GM12891 (cell line): Measurements from ENCODE around the gene WIZ. TPM values are rescaled to one million over a fixed set of nuclear protein-coding genes. Genes with fewer than 3 reads are reported as not detected.
"Not testable (repeated sequence)": the region's sequence is repeated elsewhere in the genome, so short reads cannot be mapped to it uniquely, and the experiment has no call there.

Source experiments
- DNase-seq: peaks from one replicate; pipeline ENCODE4 v3.0.0; 2011; ENCODE audit warnings: low spot score; ENCODE audit not compliant: insufficient read length
- FAIRE-seq: peaks from 2 replicates; lab custom pipeline; 2011; peaks lifted over from hg19 to GRCh38; lab: Jason Lieb, UNC
- PAX5 ChIP-seq: IDR thresholded peaks from 2 replicates; pipeline ENCODE4 v1.6.1; 2011; ENCODE audit warnings: low read length, moderate library complexity, mild to moderate bottlenecking; ENCODE audit not compliant: insufficient read depth, severe bottlenecking
- POLR2A ChIP-seq: IDR thresholded peaks from 2 replicates; pipeline ENCODE4 v1.6.1; 2011; ENCODE audit warnings: low read depth, low read length, control low read depth
- POLR2AphosphoS5 ChIP-seq: IDR thresholded peaks from 2 replicates; pipeline ENCODE4 v1.6.1; 2011; ENCODE audit warnings: low read depth, low read length, control low read depth
- POU2F2 ChIP-seq: IDR thresholded peaks from 2 replicates; pipeline ENCODE4 v1.6.1; 2011; ENCODE audit warnings: low read depth, mild to moderate bottlenecking, control low read depth, low read length, moderate library complexity
- SPI1 ChIP-seq: IDR thresholded peaks from 2 replicates; pipeline ENCODE4 v1.6.1; 2011; ENCODE audit warnings: low read depth, low read length, control low read depth
- TAF1 ChIP-seq: IDR thresholded peaks from 2 replicates; pipeline ENCODE4 v1.6.1; 2011; ENCODE audit warnings: low read depth, low read length, control low read depth
- polyA plus RNA-seq: library from polyadenylated mRNA; unstranded; fragments of >200 nt; gene quantifications from one replicate; pipeline ENCODE4 v1.2.1, GENCODE V29; 2012; ENCODE audit warnings: low read depth, missing spikeins, inconsistent platforms; ENCODE audit not compliant: missing spikeins

Gene WIZ
- polyA plus RNA-seq: 9.0 TPM

GRCh38 chr19:15449620-15450527 lies at the start of gene WIZ:
TSS of gene WIZ (minus strand) at chr19:15449956. CDS start at chr19:15448307, 1,649 bp downstream.
- DNase-seq (peak; percentile 97), FAIRE-seq (peak; percentile 81)
- no peak for TF ChIP-seq POLR2A
- no peak for TF ChIP-seq TAF1
- TF ChIP-seq PAX5: no peak
- TF ChIP-seq POLR2AphosphoS5: peak; percentile 31; the same call in 1 of the 2 replicates
- 0 out of 2 replicates have a peak, but pooled peaks have one; percentile 24 for TF ChIP-seq POU2F2

DNA sequence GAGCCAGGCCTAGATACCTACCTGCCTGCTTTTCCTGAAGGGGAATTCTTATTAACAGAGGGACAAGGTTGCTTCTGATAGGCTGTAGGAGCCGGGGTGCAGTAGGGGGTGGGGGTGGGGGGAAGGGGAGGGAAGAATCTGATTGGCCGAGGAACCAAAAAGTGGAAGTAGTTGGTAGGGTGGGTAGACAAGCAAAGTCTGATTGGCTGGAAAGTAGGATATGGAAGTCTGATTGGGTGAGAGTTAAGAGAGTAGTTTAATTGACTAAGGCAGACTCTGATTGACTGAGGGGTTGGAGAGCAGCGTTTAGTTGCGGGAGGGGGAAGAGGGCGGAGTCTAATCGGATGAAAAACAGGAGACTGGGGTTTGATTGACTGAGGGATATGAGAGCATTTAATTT lies 49.2 kb upstream of the WIZ start:
- FAIRE-seq: no peak
- no peak for DNase-seq
- TF ChIP-seq SPI1 (no peak), POLR2AphosphoS5 (no peak), POLR2A (no peak), POU2F2 (no peak), PAX5 (no peak), TAF1 (no peak)

DNA sequence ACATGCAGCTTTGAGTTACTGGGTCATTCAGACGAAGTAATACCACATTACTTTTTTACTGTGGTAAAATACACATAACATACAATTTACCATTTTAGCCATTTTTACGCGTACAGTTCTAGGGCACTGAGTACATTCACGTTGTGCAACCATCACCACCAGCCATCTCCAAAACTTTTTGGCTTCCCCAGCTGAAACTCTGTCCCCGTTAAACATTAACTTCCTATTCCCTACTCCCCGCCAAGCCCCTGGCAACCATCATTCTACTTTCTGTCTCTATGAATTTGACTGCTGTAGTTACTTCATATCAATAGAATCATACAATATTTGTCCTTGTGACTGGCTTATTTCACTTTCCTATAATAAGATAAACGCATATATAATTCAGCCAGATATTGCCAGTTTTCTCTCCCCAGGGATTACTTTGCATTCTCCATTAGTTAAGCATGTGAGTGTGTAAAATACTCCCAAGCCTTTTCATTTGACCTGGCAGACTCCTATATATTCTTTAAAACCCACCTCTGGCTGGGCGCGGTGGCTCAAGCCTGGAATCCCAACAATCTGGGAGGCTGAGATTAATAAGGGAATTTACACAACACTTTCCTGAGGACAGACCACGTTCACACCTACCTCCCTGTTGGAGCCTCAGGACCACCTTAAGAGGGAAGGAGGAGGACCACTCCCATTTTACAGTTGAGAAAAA lies 48.6 kb upstream of the WIZ start:
- DNase-seq (no peak), FAIRE-seq (no peak)
- no peak for TF ChIP-seq TAF1
- TF ChIP-seq PAX5: no peak
- no peak for TF ChIP-seq SPI1
- no peak for TF ChIP-seq POLR2AphosphoS5
- no peak for TF ChIP-seq POU2F2
- no peak for TF ChIP-seq POLR2A

DNA sequence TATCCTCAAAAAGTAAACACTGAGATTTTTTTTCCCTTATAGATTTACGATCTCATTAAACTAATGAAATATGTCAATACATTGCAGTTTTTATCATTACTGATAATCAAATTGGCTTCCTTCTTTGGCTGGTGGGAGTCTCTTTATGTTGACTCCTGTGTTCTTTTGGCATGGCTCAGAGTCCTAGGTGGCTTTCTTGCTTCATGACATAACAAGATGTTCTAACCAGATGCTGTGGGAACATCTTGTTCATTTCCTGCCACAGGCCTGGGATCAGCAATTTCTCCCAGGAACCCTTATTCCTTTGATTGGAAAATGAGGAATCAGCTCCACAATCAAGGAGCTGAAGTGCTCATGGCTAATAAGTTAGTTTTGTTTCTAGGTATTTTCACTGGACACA lies 45.4 kb upstream of the WIZ start:
- no peak for TF ChIP-seq SPI1
- TF ChIP-seq TAF1: no peak
- no peak for TF ChIP-seq POLR2AphosphoS5
- TF ChIP-seq PAX5: no peak
- TF ChIP-seq POU2F2: no peak
- TF ChIP-seq POLR2A: no peak
- no peak for DNase-seq
- FAIRE-seq: no peak

DNA sequence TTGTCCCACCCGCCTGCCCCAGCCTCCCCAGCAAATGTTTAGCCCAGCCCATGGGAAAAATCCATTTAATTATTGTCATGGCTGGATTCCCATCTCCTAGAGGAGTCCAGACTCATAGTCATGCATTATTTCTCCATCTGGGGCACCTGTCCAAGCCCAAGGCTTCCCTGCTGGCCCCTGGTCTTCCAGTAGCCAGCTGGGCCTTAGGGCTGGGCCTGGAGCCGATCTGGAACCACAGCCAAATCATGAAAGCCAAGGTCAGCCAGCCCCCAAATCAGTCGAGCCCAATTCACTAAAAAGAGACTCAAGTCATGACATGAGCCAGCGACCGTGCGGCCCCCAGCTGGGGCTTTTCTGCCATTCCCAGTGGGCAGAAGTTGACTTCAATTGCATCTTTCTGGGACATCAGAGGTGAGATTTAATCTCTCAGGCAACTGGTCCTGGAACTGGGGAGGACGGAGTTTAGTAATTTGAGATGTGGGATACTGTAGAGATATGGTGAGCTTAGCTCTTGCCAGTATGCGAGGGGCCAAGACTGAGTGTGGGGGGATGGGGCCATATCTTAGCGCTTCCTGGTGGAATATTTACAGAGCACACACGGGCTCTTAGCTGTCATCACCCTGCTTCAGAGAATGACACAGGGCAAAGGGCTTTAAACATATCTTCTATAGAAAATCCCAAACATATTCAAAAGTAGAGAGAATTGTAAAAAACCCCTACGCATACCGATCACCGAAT lies 38.9 kb upstream of the WIZ start:
- DNase-seq: no peak
- TF ChIP-seq PAX5: no peak
- no peak for TF ChIP-seq POLR2AphosphoS5
- no peak for TF ChIP-seq POLR2A
- TF ChIP-seq POU2F2: no peak
- TF ChIP-seq SPI1: no peak

GRCh38 chr19:15487038-15487437 lies 37.3 kb upstream of the WIZ start:
- DNase-seq (no peak), FAIRE-seq (no peak)
- TF ChIP-seq POLR2AphosphoS5 (no peak), SPI1 (no peak), TAF1 (no peak), PAX5 (no peak), POLR2A (no peak), POU2F2 (no peak)

More for the DNA sequence above, 38.9 kb upstream of the WIZ start:
- no peak for FAIRE-seq

DNA sequence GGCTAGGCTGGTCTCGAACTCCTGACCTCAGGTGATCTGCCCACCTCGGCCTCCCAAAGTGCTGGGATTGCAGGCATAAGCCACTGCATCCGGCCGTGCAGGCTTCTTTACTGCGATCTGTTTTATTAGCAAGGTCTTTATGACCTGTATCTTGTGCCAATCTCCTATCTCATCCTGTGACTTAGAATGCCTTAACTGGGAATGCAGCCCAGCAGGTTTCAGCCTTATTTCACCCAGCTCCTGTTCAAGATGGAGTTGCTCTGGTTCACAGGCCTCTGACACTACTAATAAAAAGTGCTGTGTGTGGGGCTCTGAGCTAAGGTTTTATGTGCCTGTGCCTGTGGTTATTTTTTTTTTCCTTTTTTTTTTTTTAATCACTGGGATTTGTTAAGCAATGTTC lies 36.0 kb upstream of the WIZ start:
- not testable (repeated sequence) for DNase-seq, FAIRE-seq

- FAIRE-seq, DNase-seq: not testable (repeated sequence)
These were observed 31.2 kb upstream of the WIZ start for GRCh38 chr19:15480996-15481395.

DNA sequence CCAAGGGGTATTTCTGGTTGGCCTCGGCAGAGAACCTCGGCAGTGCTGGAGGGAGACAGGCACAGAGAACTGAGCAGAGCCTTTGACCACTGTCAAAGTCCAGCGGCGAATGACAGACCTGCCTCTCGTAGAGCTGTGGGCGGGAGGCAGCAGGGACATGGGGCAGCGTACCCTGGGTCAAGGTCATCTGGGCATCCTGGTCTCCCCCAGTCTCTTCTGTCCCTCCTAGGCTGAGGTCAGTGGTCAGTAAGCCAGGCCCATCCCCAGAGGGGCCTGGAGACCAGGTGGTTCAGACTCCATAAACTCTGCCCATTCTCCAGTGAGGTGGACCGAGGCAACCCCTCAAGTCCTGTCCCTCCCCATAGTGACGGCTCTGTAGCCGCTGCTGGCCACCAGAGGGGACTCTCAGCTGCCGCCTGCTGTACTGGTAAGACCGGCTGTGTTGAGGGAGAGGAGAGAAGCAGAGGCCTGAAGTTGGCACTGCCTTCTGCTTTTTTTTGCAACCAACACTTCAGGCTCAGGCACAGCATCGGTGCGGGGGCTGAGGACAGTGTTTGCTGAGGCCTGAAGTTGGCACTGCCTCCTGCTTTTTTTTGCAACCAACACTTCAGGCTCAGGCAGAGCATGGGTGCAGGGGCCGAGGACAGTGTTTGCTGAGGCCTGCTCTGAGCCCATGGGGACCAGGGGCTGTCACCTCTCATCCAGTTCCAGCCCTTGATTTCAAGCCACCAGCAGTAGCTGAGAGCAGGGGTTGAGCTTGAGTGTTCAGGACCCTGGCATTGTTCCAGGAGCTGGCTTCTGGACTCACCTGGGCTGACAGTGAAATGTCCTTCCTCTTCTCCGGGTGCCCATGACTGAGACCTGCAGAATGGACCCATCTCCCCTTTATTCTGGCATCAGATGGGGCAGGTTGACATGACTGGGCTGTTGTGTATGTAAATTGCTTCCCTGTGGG lies 29.9 kb upstream of the WIZ start, which contains the start of gene PGLYRP2:
PGLYRP2 (minus strand) TSS at position 111 of the 955 bp plus-strand sequence. CDS start 130 bp downstream, outside the sequence.
- no peak for DNase-seq
- FAIRE-seq: peak; percentile 5
- TF ChIP-seq TAF1 (no peak), PAX5 (no peak), SPI1 (no peak), POU2F2 (no peak), POLR2A (no peak), POLR2AphosphoS5 (no peak)
